Measurements from ENCODE around the gene NOP9.

The NOP9 gene

GRCh38 chr14:24262821-24263733 is 36.6 kb upstream of the NOP9 start, which contains the start of gene TGM1:
Gene TGM1, minus strand, starts transcription at chr14:24263177. Its CDS starts 825 bp downstream, at chr14:24262352.
- Histone ChIP-seq H3K27ac (no peak within 1 kb of the TSS), H3K4me3 (ENCODE audit: low read depth, low read length) (no peak within 1 kb of the TSS), H3K27me3 (ENCODE audit: control insufficient read depth, insufficient read depth, low read length) (no peaks in the 10 kb centered on the region), H3K4me1 (no peaks in the 10 kb centered on the region), H3K9me3 (ENCODE audit: control insufficient read depth, low read length) (no peaks in the 10 kb centered on the region), H3K36me3 (ENCODE audit: control insufficient read depth, insufficient read depth, low read length) (no peaks in the 10 kb centered on the region), H2AFZ (no peak within 1 kb of the TSS), H3K79me2 (no peaks in the 10 kb centered on the region), H3K9ac (no peak within 1 kb of the TSS), H3K4me2 (ENCODE audit: low read length) (no peak within 1 kb of the TSS)
- no peak for TF ChIP-seq CTCF (IDR thresholded peaks at IDR 0.05)

DNA sequence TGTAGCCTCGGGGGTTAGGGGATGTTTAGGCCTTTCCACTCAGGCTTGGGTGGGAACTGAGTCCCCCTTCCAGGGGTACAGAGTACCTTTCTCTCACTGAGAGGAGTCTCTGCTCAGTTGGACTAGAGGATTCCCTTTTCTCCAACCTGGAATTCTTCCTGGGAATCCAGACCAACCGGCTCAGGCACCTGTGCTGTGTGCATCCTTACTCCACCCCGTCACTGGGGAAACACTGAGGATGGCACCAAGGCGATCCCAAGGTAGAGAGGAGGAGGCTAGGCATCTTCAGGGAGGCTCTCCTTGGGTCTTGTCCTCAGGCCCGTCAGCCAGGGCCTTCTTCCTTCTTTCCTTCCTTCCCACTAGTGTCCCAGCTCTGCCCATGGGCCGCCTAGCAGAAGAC is 35.8 kb upstream of the NOP9 start:
- H3K27me3 ChIP-seq (ENCODE audit: control insufficient read depth, insufficient read depth, low read length): no peaks in the 10 kb centered on the region
- no peaks in the 10 kb centered on the region for H3K4me1 ChIP-seq
- no peaks in the 10 kb centered on the region for H3K36me3 ChIP-seq (ENCODE audit: control insufficient read depth, insufficient read depth, low read length)
- H3K79me2 ChIP-seq: no peaks in the 10 kb centered on the region
- H2AFZ ChIP-seq: no peak overlapping the region
- H3K4me2 ChIP-seq (ENCODE audit: low read length): no peak overlapping the region
- no peak overlapping the region for H3K9ac ChIP-seq
- H3K4me3 ChIP-seq (ENCODE audit: low read depth, low read length): no peak overlapping the region
- H3K27ac ChIP-seq: no peak overlapping the region
- no peaks in the 10 kb centered on the region for H3K9me3 ChIP-seq (ENCODE audit: control insufficient read depth, low read length)
- TF ChIP-seq CTCF (IDR thresholded peaks at IDR 0.05): no peak

GRCh38 chr14:24264298-24264697 is 35.4 kb upstream of the NOP9 start:
- Histone ChIP-seq H3K4me1 (no peaks in the 10 kb centered on the region), H2AFZ (no peak overlapping the region), H3K36me3 (ENCODE audit: control insufficient read depth, insufficient read depth, low read length) (no peaks in the 10 kb centered on the region), H3K4me3 (ENCODE audit: low read depth, low read length) (no peak overlapping the region), H3K27ac (no peak overlapping the region), H3K9me3 (ENCODE audit: control insufficient read depth, low read length) (no peaks in the 10 kb centered on the region), H3K9ac (no peak overlapping the region), H3K4me2 (ENCODE audit: low read length) (no peak overlapping the region), H3K79me2 (no peaks in the 10 kb centered on the region), H3K27me3 (ENCODE audit: control insufficient read depth, insufficient read depth, low read length) (no peaks in the 10 kb centered on the region)
- TF ChIP-seq CTCF (IDR thresholded peaks at IDR 0.05): no peak

- TF ChIP-seq CTCF (IDR thresholded peaks at IDR 0.05): no peak
Observed at GRCh38 chr14:24266344-24267244, 33.1 kb upstream of the NOP9 start.

More at GRCh38 chr14:24266344-24267244, 33.1 kb upstream of the NOP9 start:
- no peak overlapping the region for H3K9ac ChIP-seq
- no peaks in the 10 kb centered on the region for H3K36me3 ChIP-seq (ENCODE audit: control insufficient read depth, insufficient read depth, low read length)
- no peaks in the 10 kb centered on the region for H3K27me3 ChIP-seq (ENCODE audit: control insufficient read depth, insufficient read depth, low read length)
- no peaks in the 10 kb centered on the region for H3K9me3 ChIP-seq (ENCODE audit: control insufficient read depth, low read length)
- no peak overlapping the region for H3K4me3 ChIP-seq (ENCODE audit: low read depth, low read length)
- H2AFZ ChIP-seq: no peak overlapping the region
- no peak overlapping the region for H3K4me2 ChIP-seq (ENCODE audit: low read length)
- peaks cover 5% of the 10 kb centered on the region for H3K4me1 ChIP-seq
- H3K79me2 ChIP-seq: no peaks in the 10 kb centered on the region
- H3K27ac ChIP-seq: no peak overlapping the region
